ENCODE measurements around the gene PIK3CB.

DNA sequence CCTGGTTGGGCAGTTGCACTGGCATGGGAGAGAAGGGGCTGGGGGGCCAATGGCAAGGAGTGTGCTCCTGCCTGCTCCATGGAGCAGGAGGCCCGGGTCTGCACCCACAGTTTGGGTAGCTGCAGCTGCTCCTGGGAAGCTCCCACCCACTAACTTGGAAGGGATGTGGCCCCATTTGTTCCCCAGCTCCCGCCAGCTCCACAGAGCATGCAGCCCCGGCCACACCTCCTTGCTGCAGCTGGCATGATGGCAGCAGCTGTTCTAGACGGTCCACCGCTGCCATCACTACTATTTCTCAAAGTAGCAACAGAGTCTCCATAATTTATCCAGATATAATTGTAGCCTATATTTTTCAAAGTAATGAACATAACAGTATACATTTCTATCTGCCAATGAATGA lies 65.8 kb downstream of the PIK3CB start:
- TF ChIP-seq POLR2A (IDR thresholded peaks at IDR 0.05) = no peak
- TF ChIP-seq, protein P1, sequence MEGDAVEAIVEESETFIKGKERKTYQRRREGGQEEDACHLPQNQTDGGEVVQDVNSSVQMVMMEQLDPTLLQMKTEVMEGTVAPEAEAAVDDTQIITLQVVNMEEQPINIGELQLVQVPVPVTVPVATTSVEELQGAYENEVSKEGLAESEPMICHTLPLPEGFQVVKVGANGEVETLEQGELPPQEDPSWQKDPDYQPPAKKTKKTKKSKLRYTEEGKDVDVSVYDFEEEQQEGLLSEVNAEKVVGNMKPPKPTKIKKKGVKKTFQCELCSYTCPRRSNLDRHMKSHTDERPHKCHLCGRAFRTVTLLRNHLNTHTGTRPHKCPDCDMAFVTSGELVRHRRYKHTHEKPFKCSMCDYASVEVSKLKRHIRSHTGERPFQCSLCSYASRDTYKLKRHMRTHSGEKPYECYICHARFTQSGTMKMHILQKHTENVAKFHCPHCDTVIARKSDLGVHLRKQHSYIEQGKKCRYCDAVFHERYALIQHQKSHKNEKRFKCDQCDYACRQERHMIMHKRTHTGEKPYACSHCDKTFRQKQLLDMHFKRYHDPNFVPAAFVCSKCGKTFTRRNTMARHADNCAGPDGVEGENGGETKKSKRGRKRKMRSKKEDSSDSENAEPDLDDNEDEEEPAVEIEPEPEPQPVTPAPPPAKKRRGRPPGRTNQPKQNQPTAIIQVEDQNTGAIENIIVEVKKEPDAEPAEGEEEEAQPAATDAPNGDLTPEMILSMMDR (IDR thresholded peaks at IDR 0.05) = no peak

All from Peyer's patch (tissue), 4 donors.